ENCODE measurements around the gene SOX8.

Gene SOX8

DNA sequence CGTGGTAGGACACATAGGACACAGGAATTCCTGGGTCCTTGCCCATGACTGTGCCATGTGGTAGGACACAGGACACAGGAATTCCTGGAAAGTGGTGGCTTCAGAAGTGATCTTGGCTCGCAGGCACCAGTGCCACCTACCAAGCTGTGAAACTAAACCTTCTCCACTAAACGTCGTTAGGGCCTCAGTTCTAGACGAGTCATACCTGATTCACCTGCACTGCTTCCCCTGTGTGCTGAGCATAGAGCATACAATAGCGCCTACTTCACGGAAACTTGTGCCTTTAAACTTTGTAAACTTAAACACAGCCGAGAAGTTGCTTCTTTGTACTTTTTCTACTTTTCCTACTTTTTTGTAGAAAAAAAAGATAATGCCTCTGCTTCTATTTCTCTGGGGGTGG, 4.8 kb downstream of the SOX8 start:
- no peak for FAIRE-seq

DNA sequence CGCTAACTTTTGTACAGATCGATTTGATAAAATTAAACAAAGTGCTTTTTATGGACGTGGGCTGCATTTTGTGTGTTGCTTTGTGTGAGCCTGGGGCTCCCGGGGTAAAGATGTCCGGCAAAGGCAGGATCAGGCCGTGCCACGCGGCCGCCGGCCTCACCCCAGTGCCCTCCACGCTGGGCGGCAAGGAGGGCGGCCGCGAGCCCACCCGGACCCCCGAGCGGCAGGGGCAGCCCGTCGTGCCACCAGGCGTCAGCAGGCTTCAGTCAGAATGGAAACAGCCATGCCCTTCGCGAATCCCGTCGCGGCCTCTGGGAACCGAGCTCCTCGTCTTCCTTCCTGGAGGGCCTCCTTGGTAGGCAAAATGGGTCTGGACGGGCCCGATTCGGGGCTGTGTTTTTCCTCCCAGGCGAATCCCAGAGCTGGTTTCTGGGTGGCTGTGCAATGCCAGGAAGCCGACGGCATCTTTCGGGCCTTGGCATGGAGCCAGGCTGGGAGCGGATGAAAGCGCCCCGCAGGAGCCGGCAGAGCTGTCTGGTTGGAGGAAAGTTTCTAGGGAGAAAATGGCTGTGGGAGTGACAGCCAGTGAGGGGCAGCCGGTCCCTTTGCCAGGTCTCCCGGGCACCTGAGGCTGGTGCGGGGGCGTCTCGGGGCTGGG, 5.5 kb downstream of the SOX8 start:
- no peak for FAIRE-seq
- DNase-seq (ENCODE audit: low spot score) = no peak

More for the DNA sequence above, 4.8 kb downstream of the SOX8 start:
- no peak for DNase-seq (ENCODE audit: low spot score)

DNA sequence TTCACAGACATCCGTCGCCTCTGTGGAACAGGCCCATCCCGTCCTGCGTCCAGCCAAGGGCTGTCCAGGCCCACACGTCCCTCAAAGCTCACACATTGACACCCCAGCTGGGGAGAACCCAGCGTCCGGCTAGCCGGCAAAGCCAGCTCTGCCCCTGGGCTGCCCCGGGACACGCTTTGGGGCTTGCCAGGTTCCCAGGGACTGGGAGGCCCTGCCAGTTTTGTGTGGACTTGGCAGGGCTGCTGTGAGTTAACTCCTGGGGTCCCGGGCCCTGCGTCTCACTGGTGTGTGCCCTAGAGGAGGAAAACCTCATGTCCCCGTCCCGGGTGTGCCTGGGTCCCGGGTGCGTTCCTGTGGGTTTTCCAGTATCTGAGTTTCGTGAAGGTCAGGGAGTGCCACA, 6.3 kb downstream of the SOX8 start:
- FAIRE-seq (no peak), DNase-seq (ENCODE audit: low spot score) (no peak)

DNA sequence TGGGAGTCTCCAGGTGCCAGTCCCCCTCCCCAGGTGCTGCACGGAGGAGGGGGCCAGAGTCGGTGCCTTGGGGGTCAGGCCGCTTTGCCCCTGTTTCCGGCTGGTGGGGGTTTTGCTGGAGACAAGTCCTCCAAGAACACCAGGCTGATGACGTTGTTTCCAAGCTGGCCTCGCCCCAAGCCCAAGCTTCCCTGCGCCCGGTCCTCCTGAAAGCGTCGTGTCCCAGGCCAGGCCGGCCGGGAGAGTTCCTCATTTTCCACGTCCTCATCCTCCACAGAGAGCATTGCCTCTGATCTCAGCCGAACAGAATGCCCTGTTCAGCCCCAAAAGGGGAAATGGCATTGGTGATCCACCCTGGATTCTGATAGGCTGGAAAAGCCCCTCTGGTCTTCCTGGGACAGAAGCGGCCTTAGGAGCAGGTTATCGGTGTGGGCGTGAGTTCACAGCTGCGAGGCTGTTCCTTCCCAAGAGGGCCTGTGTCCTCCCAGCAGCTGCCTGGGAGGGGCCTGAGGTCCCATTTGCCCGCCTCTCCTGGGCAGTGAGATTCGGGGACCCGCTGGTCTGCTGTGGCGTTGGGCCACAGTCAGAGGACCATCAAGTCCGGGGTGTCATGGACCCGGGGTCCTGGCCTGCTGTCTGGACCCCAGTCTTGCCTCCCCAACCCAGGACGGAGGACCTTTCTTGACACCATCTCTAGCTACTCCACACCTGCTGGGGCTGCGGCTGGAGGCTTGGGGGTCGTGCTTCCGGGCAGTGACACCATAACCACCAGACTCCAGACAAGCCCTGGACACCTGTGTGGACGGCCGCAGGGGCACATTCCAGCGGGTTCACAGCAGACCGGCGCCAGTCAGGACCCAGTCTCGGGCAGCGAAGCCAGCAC, 7.1 kb downstream of the SOX8 start:
- FAIRE-seq = no peak

DNA sequence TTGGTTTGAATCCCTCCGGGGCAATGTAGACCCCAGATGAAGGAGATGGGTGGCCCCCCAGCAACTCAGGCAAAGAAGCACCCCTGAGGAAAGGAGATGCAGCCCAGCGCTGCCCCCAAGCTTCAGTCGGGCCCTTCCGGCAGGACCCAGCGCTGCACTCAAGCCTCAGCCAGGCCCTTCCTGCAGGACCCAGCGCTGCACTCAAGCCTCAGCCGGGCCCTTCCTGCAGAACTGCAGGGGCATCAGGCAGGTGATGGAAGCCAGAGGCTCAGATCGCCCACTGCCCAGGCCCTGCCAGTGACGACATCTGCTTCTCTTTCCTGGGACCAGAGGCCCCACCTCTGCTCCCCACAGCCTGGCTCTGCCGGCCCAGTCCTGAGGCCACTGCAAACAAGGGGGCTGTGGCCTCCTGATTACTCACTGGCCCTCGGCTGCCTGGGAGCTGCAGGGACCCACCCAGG, 7.8 kb downstream of the SOX8 start:
- no peak for FAIRE-seq
- DNase-seq (ENCODE audit: low spot score) = no peak

More for the DNA sequence above, 7.1 kb downstream of the SOX8 start:
- DNase-seq (ENCODE audit: low spot score) = no peak

DNA sequence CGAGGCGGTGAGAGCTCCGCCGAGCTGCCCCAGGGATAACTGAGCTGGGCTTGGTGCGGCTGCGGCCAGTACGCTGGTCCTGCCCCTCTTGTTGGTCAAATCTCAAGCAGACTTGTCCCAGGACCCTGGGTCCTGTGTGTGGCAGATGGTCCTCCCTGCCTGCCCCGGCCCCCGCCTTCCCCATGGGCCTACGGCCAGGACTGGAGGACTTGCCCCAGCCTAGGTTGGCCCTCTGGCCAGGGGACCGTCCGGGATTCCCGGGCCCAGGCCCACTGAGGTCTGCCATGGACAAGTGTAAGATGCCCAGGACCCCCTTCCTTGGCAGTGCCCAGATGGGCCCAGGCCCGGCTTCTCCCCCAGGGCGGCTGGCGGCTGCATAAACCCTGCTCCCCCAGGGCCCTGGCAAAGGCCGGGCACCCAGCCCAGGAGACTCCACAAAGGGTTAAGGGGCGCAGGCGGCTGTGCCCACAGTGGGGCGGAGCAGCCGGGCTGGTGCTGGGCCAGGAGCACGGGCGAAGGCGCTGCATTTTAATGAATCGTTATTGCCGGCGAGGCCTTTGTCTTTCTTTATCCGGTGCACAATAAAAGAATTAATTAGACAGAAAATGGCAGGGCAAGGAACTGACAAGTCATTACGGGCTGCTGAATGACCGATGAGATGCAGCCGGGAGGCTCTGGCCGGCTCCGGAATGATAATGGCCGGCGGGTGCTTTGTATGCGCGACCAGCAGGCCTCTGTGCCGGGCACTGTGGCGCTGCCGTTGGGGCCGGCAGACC, 9.1 kb downstream of the SOX8 start:
- DNase-seq (ENCODE audit: low spot score) (no peak), FAIRE-seq (no peak)

DNA sequence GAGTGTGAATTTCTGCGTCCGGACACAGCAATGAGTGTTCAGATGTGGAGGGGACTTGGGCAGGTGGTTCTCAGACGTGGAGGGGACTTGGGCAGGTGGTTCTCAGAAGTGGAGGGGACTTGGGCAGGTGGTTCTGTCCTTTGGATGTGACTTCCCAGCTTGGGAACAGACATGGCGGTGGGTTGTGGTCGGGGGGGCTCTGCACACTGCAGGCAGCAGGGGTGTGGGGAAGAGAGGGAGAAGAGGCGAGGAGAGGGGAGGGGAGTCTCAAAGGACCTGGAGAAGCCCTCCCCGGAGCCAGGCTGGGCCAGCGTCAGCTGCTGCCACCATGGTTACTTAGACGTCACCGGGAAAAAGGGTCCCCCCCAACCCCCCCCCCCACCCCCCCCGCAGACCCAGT, 9.8 kb downstream of the SOX8 start:
- DNase-seq (ENCODE audit: low spot score) (no peak), FAIRE-seq (no peak)

DNA sequence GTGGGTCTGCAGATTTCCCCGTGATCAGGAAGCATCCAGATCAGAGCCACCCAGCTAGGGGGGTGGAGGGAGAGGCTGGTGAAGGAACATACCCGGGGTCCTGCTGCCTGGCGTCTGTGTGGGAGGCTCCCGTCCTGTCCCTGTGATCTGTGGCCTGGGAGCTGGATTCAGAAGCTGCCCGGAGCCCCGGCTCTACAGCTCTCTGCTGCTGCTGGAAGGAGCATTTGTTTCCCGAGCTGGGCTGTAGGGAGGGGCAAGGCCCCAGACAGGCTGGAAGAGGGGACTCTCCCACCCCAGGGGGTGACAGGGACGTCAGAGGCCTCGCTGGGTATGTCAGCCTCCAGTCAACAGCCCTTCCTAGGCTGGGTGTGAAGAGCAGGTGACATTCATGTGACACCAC, 10.2 kb downstream of the SOX8 start:
- no peak for FAIRE-seq

DNA sequence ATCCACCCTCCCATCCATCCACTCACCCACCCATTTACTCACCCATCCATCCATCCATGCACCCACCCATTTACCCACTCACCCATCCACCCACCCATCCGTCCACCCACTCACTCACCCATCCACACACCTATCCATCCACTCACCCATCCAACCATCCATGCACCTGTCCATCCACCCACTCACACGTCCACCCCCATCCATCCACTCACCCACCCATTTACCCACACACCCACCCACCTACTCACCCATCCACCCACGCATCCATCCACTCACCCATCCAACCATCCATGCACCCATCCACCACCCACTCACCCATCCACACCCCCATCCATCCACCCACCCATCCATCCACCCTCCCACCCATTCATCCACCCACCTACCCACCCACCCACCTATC, 12.2 kb downstream of the SOX8 start:
- peak; percentile 23 for FAIRE-seq

More for the DNA sequence above, 10.2 kb downstream of the SOX8 start:
- DNase-seq (ENCODE audit: low spot score) = no peak

DNA sequence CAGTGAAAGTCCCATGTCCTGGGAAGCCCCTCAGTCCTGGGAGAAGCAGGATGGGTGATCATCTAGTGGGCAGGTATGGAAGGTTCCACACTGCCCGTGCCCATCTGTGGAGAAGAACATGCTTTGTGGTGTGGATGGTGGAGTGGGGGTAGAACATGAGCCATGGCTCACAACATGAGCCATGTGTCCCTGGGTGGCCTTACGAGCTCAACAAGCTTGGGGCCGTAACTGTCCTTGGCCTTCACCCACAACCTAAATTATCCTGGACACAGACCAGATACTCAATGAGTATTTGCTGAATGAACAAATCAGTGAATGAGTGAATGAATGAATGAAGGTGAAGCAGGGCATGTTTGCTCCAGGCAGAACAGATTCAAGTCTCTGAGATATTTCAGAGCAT, 13.5 kb downstream of the SOX8 start:
- no peak for DNase-seq (ENCODE audit: low spot score)
- FAIRE-seq = no peak

More for the DNA sequence above, 12.2 kb downstream of the SOX8 start:
- no peak for DNase-seq (ENCODE audit: low spot score)

DNA sequence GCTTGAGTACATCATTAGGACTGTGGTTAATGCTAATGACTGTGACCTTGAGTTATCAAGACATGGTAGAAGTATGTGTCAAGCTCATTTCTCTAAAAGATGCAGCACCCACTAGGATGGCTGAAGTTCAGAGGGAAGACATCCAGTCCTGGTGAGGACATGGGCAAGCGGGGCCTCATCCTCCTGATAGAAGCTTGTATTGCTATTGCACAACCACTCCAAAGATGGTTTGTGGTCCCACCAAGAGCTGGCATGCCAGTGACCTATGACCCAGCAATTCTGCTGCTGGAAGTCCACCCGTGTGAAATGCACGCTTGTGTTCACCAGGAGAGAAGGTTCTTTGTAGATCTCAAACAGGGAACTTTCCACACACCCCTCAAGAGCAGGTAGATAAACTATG, 14.2 kb downstream of the SOX8 start:
- DNase-seq (ENCODE audit: low spot score) (no peak), FAIRE-seq (no peak)

DNA sequence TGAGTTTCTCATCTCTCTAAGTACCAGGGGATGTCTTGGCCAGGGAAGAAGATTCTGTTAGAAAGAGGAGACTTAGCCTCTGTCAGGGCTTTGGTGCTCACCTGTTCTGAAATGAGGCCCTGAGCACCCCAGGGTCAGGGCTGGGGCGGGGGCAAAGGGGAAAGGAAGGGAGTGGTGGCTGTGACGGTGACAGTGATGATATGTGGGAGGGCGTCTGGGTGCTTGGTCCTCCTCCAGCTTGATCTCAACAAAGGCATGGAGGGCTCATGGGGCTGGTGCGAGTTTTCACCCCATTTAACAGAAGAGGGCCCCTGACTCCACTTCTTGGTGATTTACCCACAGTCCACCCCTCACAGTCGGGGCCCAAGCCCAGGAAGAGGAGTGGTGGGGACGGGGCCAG, 15.1 kb downstream of the SOX8 start:
- DNase-seq (ENCODE audit: low spot score) (no peak), FAIRE-seq (no peak)

DNA sequence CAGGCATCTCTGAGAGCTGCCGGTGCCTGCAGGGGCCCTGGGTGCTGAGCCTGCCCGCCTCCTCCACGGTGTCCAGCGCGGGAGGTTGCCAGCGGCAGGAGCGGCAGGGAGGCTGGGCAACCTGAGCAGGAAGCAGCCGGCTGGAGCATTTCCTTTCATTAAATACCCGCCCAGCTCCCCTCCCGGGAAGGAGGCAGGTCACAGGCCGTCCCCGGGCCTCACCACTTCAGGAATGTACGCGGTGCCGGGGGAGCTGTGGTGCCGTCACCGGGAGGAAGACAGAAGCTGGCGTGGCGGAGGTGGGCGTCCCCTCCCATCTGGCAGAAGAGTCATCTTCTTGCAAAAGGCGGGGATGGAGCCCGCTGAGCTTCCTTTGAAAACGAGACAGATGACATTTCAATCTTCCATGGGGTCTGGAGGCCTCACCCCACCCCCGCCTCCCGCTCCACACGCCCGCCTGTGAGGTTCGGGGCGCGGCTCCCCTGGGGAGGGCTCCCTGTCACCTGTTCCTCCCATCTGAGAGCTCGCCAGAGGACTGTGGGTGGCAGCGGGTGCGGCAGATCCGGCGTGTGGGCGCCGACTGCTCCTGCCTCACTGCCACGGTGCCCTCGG, 16.0 kb downstream of the SOX8 start:
- FAIRE-seq (no peak), DNase-seq (ENCODE audit: low spot score) (peak; percentile 84)

DNA sequence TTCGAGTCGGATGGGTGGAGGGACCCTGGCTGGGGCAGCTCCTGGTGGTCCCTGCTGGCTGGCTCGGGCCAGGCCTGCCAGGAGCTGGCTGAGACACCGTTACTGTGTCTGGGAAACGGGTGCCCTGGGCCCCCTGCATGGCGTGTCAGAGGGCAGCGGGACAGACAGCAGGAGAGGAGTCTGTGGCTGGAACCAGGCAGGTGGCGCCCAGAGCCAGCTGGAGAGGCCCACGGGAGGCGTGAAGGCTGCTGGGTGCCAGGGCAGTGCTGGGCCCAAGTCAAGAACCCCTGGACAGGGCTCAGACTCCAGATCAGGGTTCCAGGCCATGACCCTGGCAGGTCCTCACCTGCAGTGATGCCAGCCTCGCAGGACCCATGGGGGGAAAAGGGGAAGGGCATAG, 16.6 kb downstream of the SOX8 start:
- FAIRE-seq (no peak), DNase-seq (ENCODE audit: low spot score) (no peak)

DNA sequence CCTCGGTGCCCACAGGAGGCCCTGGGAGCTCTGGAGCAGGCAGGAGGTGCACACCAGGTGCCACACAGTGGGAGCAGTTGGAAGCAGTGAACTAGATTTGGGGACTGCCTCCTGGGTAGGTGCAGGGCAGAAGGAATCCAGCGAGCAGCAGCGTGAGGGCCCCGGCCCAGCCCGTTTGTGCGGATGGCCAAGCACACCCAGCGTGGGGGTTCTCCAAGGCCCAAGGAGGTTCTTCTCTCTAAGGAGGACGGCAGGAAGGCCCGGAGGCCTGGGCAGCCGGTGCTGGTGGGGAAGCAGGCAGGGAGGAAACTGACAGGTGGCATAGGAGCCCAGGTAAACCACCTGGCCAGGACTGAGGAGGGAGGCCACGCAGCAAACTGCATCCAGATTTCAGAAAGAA, 17.0 kb downstream of the SOX8 start:
- no peak for DNase-seq (ENCODE audit: low spot score)
- FAIRE-seq = no peak

DNA sequence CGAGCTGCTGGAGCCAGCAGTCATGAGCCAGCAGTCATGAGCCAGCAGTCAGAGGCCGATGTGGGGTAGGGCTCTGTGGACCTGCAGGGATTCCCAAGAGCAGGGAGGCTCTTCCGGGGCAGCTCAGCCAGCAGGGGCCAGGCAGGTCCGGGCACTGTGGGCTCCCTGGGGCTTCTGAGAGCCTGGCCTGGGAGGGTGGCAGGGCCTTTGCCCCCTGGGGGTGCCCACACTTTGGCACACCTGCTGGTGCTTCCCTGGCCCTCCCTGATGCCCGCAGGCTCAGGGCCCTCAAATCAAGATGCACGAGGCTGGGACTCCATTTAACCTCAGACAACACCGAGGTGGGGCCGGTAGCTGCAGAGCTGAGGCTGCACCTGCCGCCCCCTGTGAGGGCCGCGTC, 18.1 kb downstream of the SOX8 start:
- DNase-seq (ENCODE audit: low spot score) (no peak), FAIRE-seq (no peak)

DNA sequence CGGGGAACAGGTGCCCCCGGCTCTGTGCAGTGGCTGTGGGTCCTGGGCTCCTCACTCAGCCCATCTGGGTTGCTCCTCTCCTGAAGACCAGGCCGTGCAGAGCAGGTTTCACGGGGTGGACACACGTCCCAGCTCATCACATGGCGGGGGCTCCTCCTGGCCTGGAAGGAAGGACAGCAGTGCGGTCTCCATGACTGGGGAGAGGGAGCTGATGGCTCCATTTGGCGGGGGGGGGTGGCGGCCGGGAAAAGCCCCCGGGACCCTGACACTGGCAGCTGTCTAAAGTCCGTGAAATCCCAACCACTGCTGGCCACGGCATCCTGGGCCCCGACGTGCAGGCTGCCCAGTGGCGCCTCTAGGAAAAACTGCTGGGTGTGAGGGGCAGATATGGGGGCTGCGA, 19.0 kb downstream of the SOX8 start:
- FAIRE-seq (no peak), DNase-seq (ENCODE audit: low spot score) (no peak)

DNA sequence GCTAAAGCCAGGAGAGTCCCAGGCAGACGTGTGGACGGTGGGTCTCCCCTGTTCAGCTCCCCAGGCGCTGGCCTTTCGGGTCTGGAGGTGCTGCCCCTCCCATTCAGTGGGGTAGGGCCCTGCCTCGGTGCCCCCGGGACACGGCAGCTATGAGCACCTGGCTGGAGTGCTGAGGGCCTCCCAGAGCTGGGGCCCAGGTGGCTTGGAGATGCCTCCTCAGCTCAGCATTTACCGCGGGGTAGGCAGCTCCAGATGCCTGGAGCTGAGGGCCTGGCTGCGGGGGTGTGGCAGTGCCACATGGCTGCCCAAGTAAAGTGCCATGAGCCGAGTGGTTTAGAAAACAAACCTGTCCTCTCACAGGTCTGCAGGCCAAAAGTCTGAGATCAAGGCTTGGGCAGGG, 19.5 kb downstream of the SOX8 start:
- no peak for DNase-seq (ENCODE audit: low spot score)
- no peak for FAIRE-seq

DNA sequence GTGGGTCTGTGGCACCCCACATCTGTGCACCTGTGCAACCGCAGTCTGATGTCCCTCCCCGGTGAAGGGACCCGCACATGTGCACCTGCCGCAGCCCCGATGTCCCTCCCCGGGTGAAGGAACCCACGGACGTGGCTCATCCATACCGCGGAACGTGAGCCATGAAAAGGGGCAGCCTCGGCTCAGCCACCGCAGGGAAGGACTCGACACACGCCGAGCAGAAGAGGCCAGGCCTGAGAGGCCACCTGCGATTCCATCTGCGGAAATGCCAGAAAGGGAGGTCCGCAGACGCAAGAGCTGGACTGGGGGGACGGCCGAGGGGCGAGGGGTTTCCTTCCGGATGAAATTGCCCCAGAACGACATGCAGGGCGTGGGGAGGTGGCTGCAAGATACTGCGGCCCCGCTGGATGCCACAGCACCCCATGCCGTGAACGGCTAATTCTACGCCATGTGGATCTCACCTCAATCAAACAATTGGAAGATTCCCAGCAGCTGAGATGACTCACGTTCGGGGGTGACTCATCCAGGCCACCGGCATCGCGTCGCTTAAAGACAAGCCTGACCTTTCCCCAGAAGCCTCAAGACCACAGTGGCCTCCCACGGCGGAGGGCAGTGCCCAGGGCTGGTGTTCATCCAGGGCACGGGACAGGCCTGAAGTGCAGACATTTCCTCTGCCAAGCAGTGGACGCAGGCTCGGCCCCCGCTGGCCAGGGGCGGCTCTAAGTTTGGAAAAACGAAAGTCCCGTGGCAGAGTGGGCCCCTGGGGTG, 21.0 kb downstream of the SOX8 start:
- FAIRE-seq = peak; percentile 66
- peak; percentile 92 for DNase-seq (ENCODE audit: low spot score)

DNA sequence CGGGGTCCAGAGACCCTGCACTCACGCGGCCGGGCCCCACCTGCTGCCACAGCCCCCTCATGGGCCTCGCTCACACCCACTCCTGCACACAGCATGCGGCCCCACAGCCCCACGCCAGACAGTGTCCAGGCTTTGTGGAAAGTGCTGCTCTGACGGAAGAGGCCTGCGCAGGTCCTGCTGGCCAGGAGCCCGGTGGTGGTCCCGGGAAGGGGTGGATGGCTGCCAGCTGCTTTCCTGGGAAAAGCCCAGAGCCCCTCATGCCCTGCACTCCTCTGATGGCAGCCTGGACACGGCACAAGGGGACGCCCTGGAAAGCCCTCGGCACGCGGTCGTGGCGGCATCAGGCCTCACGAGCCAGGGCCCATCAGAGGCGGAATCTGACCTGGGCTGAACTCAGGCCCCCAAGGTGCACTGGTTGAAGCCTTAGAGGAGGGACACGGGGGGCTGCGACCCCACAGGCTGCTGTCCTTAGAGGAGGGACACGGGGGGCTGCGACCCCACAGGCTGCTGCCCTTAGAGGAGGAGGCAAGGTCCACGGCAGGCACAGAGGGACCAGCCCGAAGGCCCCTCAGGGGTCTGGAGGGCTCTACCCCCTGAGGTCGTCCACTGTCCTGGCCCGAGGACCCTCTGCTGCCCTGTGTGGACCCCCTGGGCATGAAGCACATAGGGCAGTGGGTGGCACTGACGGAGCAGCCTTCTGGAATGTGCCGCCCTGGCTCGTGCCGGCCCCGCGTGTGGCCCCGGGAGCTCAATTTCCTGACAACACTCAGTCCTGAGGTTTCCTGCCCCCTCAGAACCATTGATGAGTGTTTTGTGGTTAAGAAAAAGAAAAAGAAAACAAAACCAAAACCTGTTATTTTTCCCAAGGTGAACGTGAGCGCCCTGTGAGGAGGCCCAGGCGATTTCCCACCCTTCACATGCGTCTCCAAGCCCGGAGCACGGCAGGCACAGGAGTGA, 22.1 kb downstream of the SOX8 start:
- DNase-seq (ENCODE audit: low spot score) = peak; percentile 52
- no peak for FAIRE-seq
